Lower lobe of right lung (tissue), 2 donors: Measurements from ENCODE around the gene URM1. TPM values are rescaled to one million over a fixed set of nuclear protein-coding genes. Genes with fewer than 3 reads are reported as not detected.

Source experiments
- ATAC-seq, 2 donors: fragments of 200-7000 bp; cut with Tn5 transposase; one replicate each; pipeline ENCODE4 v1.9.1; 2020 to 2022; ENCODE audit warnings: mild to moderate bottlenecking in 2 of 2, moderate library complexity in 2 of 2
- DNase-seq: peaks from one replicate; pipeline ENCODE4 v3.0.0-alpha.2; 2020
- H3K27ac ChIP-seq: fragments of 200-600 bp; one replicate; pipeline ENCODE4 v1.8.0; 2022
- H3K27me3 ChIP-seq: fragments of 200-600 bp; one replicate; pipeline ENCODE4 v1.8.0; 2022; ENCODE audit warnings: low read depth
- H3K36me3 ChIP-seq: fragments of 200-600 bp; one replicate; pipeline ENCODE4 v1.8.0; 2022; ENCODE audit warnings: mild to moderate bottlenecking
- H3K4me1 ChIP-seq: fragments of 200-600 bp; one replicate; pipeline ENCODE4 v1.8.0; 2022
- H3K4me3 ChIP-seq: fragments of 200-600 bp; one replicate; pipeline ENCODE4 v1.8.0; 2022; ENCODE audit warnings: mild to moderate bottlenecking
- H3K9me3 ChIP-seq: fragments of 200-600 bp; one replicate; pipeline ENCODE4 v1.8.0; 2022
- CTCF ChIP-seq: fragments of 200-600 bp; IDR thresholded peaks from one replicate; pipeline ENCODE4 v1.8.0; 2022; ENCODE audit warnings: antibody characterized with exemption, mild to moderate bottlenecking
- intact Hi-C: fragments of 100-400 bp; cut with DNase I; formaldehyde crosslinking; loops from one replicate; pipeline ENCODE4 v1.11.0; 2022
- total RNA-seq: library from RNA; stranded (reverse); fragmentation: NEBNext Ultra II Directional; extraction: Animal tissue kit (Norgen Biotek cat#: 25700); gene quantifications from one replicate; pipeline ENCODE4 v1.2.1, GENCODE V29; 2021
- donor health status: DM: no; HTN: yes; CAD: no; lungs with severe emphysema.

Gene URM1
- total RNA-seq, 1 donor from 2014 or later = 49.0 TPM

- H3K9me3 ChIP-seq = no peaks in the 10 kb centered on the region
- no peak overlapping the region for H3K27ac ChIP-seq
- H3K27me3 ChIP-seq = peaks cover 14% of the 10 kb centered on the region
- no peaks in the 10 kb centered on the region for H3K36me3 ChIP-seq
- TF ChIP-seq CTCF = no peak
- no peaks in the 10 kb centered on the region for H3K4me1 ChIP-seq
- no peak for DNase-seq
- no peak for ATAC-seq
- intact Hi-C loops = no loop called here
- H3K4me3 ChIP-seq = no peak overlapping the region
Measured at GRCh38 chr9:128404560-128404959, 33.4 kb downstream of the URM1 start.

- Histone ChIP-seq H3K4me1 (no peaks in the 10 kb centered on the region), H3K27ac (no peak overlapping the region), H3K4me3 (no peak overlapping the region), H3K36me3 (no peaks in the 10 kb centered on the region), H3K27me3 (peaks cover 15% of the 10 kb centered on the region), H3K9me3 (no peaks in the 10 kb centered on the region)
- no peak for DNase-seq
- no peak for TF ChIP-seq CTCF
- intact Hi-C loops = no loop called here
- peak in 1 of 2 donors; percentile 34 for ATAC-seq
Measured at GRCh38 chr9:128405077-128405779, 34.1 kb downstream of the URM1 start.

GRCh38 chr9:128405780-128406171 is 34.6 kb downstream of the URM1 start:
- Histone ChIP-seq H3K4me3 (no peak overlapping the region), H3K9me3 (no peaks in the 10 kb centered on the region), H3K36me3 (no peaks in the 10 kb centered on the region), H3K27ac (no peak overlapping the region), H3K27me3 (peaks cover 15% of the 10 kb centered on the region), H3K4me1 (no peaks in the 10 kb centered on the region)
- no peak for TF ChIP-seq CTCF
- intact Hi-C loops = no loop called here
- ATAC-seq (no peak), DNase-seq (no peak)

GRCh38 chr9:128406848-128407391 is 35.7 kb downstream of the URM1 start:
- H3K27ac ChIP-seq = no peak overlapping the region
- H3K4me1 ChIP-seq = no peaks in the 10 kb centered on the region
- DNase-seq = no peak
- peaks cover 15% of the 10 kb centered on the region for H3K27me3 ChIP-seq
- ATAC-seq = no peak
- H3K4me3 ChIP-seq = no peak overlapping the region
- H3K9me3 ChIP-seq = no peaks in the 10 kb centered on the region
- intact Hi-C loops = no loop called here
- H3K36me3 ChIP-seq = no peaks in the 10 kb centered on the region
- TF ChIP-seq CTCF = no peak

GRCh38 chr9:128408963-128409431 is 37.8 kb downstream of the URM1 start:
- no peak for TF ChIP-seq CTCF
- no peak for ATAC-seq
- intact Hi-C loops = no loop called here
- Histone ChIP-seq H3K27me3 (peaks cover 27% of the 10 kb centered on the region), H3K4me1 (no peaks in the 10 kb centered on the region), H3K27ac (no peak overlapping the region), H3K4me3 (no peak overlapping the region), H3K9me3 (no peaks in the 10 kb centered on the region), H3K36me3 (no peaks in the 10 kb centered on the region)
- no peak for DNase-seq
